Activated CD8-positive, alpha-beta memory T cell treated with anti-CD3 and anti-CD28 coated beads for 36 hours (primary cell): ENCODE results near the gene CHAT. TPM values are rescaled to one million over a fixed set of nuclear protein-coding genes. Genes with fewer than 3 reads are reported as not detected.
"Not testable (repeated sequence)": the region's sequence is repeated elsewhere in the genome, so short reads cannot be mapped to it uniquely, and the experiment has no call there.

Source experiments
- CTCF ChIA-PET: fragments of 350-600 bp; sonication (Branson Sonifier 250); formaldehyde crosslinking; loops from one replicate; lab custom pipeline; 2021; ENCODE audit warnings: antibody characterized with exemption; lab: Charles Lee
- POLR2A ChIA-PET: fragments of 350-600 bp; sonication (Branson Sonifier 250); formaldehyde crosslinking; loops from one replicate; lab custom pipeline; 2021; ENCODE audit warnings: antibody characterized with exemption; lab: Charles Lee
- total RNA-seq, 2 experiments: library from RNA; stranded (reverse); gene quantifications; one replicate each; pipeline ENCODE4 v1.2.3, GENCODE V29; 2021

Gene CHAT
- total RNA-seq, 2 experiments from 2014 or later: not detected

DNA sequence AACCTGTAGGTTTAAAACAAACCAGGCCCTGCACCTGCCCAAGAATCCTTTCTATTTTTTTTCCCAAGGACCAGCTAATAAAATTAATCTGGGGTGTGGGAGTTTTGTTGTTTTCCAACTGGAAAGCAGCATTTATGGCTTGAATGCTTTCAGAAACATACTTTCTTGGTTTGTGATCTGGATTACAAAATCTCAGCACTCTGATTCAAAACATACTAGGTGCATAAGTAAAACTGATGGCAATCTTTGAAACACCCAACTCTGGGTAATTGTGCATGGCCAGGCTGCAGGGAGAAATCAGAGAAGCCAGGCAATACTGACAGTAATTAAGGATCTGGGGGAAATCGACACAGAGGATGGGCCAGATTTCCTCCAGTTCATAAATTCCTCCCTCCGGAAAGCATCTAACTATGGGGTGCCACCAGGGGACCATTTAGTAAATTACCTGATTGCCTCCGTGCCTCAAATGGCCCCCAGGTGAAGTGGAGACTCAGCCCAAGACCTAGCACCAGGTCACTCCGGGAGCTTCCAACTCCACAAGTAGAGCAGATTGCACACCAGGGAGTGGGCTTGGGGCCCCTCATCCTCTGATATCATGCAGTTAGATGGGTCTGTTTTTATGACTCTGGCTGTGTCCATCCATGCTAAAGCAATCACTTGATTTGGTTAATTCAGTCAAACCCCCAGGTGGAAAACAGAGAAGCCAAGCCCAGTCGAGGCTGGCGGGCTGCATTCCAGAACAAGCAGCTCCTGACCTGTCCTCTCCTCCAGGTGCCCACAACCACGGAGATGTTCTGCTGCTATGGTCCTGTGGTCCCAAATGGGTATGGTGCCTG is 50.4 kb downstream of the CHAT start:
- POLR2A ChIA-PET: no interaction called here
- CTCF ChIA-PET: no interaction called here

DNA sequence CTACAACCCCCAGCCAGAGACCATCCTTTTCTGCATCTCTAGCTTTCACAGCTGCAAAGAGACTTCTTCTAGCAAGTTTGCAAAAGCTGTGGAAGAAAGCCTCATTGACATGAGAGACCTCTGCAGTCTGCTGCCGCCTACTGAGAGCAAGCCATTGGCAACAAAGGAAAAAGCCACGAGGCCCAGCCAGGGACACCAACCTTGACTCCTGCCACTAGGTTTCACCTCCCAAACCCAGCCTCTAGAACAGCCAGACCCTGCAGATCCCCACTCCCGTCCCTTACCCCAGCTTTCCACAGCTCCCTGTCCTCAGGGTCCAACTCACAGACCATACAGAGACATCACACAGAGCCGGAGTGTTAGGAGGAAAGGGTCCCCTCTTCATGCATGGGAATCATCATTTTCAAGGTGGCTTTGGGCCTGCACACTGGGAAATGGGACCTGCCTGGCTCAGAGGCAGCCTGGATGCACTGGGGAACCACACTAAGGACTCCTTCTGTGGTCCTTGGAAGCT is 51.1 kb downstream of the CHAT start:
- ChIA-PET CTCF (no interaction called here), POLR2A (no interaction called here)

DNA sequence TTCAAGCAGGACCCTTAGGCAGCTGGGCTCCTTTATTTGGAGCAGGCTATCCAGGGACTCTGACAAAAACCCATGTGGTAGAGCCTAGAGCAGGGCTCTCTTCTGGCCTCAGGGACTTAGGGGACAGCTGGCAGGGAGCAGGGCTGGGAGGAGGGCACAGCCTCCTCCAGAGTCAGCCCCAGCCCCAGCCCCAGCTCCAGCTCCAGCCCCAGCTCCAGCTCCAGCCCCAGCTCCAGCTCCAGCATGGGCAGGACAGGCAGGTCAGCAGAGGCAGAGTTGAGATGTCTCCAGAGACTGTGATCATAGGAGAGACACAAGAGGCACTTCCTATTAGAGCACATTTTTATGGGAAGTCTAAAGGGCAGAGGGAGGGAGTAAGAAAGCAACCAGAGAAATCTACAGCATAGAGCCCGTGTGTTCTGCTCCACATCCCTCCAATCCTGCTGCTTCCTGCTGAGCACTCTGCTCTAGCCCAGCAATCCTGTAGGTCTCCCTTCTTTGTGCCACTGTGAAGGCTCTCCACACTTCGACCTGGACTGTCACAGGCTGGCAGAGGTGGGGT is 52.3 kb downstream of the CHAT start:
- CTCF ChIA-PET: no interaction called here
- POLR2A ChIA-PET: no interaction called here

DNA sequence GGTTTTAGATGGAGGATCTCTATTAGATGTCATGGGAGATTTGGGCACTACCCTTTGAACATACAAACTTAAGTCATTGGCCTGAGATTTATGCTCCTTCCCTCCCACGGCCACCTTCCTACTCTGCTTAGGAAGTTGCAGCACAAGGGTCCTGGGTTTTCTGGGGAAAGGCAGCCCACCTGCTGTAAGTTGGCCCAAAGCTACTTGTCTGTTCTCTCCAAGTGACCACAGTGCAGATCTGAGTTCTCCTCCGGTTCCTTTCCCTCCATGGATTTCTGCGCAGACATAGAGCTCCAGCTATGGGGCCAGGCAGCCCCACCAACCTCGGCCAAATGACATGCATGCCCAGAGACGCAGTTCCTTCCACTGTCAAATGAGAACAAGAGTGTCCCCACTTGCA is 52.8 kb downstream of the CHAT start:
- ChIA-PET POLR2A (no interaction called here), CTCF (no interaction called here)

DNA sequence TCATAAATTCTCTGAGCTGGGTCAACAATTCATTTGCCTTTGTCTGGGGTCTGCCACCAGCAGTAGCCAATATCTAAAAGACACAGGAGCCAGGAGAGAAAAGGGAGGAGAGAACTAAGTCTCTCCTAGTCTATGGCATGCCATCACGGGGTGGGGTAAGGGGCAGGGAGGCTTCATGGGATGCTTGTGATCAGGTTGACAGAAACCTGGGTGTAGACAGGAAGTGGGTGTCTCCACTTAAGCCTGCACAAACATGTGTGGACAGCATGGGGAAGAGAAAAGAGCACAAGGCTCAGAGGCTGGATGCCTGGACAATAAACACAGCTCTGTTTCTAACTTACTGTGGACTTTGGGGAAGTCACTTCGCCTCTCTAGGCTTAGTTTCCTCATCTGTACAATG is 54.2 kb downstream of the CHAT start:
- ChIA-PET POLR2A (no interaction called here), CTCF (no interaction called here)

DNA sequence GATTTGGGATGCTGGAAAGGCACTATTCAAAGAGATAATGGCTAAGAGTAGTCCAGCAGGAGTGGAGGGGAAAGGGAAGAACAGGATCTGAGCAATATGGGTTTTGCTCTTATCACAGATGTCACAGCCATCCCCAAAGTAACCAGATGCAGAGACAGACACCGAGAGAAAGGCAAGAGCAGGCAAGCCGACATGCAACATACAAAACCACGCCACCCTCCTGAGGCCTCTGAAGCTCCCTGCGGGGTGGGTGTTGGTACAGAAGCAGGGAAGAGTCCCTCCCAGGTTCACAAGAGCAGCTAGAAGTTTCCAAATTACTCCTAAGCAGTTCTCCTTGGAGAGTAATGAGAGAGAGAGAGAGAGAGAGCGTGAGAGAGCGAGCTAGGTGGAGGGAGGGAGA is 54.8 kb downstream of the CHAT start:
- CTCF ChIA-PET: no interaction called here
- POLR2A ChIA-PET: no interaction called here

DNA sequence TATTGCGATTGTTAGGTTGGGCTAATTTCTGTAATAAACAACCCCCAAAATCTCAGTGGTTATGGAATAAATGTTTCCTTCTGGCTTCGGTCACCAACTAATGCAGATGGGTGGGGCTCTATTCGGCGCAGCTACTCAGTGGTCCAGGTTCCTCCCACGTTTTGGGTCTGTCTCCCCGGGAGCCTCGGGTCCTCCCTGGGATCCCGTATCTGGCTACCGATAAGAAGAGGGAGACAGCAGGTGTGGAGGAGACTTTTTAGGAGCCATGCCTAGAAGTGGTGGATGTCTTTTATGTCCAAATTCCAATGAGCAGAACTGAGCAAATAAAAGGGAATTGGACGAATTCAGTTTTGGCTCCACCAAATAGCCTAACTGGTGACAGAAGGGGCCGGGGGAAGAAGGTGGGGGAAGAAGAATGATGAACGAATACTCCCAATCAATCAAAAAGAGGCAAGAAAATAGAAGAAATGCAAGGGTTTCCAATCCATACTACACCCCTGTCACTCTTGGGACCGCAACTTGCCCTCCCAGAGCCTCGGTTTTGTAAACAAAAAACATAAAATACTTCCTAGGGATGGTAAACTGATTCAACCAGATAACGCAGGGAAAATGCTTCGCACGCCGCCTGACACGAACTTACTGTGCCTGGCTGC is 65.1 kb downstream of the CHAT start:
- ChIA-PET CTCF (no interaction called here), POLR2A (no interaction called here)

DNA sequence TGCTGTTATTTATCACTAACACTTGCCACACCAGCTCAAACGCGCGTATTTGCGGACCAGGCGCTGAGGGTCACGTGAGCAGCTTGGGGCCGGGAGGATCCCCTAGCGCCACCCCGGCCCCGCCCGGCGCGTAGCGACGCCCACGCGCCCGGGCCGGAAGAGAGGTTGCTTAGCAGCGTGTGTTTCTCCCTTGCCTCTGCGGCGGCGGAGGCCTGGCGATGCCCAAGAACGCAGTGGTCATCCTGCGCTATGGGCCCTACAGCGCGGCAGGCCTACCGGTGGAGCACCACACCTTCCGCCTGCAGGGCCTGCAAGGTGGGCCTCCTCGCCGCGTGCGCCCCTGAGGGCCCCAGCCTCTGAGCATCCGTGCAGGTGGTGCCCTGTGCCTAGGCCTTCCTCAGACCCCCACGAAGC is 65.7 kb downstream of the CHAT start, which contains the start of gene C10orf53:
Gene C10orf53 (plus strand): TSS at position 172 of the 414 bp plus-strand sequence. CDS start 47 bp downstream, at position 219.
- POLR2A ChIA-PET: no interaction called here
- CTCF ChIA-PET: no interaction called here

DNA sequence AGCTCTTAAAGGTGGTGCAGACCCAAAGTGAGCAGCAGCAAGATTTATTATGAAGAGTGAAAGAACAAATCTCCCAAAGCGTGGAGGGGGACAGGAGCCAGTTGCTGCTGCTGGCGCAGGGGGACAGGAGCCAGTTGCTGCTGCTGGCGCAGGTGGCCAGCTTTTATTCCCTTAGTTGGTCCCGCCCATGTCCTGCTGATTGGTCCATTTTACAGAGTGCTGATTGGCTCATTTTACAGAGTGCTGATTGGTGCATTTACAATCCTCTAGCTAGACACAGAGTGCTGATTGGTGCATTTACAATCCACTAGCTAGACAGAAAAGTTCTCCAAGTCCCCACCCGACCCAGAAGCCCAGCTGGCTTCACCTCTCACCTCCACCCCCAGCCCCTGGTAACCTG is 68.6 kb downstream of the CHAT start:
- POLR2A ChIA-PET, CTCF ChIA-PET: not testable (repeated sequence)

DNA sequence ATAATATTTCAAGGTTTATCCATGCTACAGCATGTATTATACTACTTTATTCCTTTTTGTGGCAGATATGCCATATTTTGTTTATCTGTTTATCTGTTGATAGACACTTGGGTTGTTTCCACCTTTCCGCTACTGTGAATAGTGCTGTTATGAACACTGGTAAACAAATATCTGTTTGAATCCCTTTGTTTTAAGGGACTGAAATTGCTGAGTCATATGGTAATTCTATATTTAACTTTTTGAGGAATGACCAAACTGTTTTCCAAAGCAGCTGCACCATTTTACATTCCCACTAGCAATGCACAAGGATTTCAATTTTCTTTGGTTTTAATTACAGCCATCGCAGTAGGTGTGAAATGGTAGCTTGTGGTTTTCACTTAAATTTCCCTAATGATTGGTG is 69.0 kb downstream of the CHAT start:
- ChIA-PET POLR2A (no interaction called here), CTCF (no interaction called here)

DNA sequence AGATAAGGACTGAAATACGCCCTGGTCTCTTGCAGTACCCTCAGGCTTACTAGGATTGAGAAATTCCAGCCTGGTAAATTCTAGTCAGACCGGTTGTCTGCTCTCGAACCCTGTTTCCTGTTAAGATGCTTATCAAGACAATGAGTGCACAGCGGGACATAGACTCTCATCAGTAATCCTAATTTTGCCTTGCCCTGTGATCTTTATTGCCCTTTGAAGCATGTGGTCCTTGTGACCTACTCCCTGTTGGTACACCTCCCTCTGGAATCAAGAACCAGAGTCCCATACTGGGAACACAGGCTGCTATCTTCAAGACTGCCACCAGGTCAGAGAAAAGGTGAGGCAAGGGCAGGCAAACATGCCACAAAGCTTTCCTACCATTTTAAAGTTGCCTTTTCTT is 72.8 kb downstream of the CHAT start:
- ChIA-PET CTCF (no interaction called here), POLR2A (no interaction called here)

DNA sequence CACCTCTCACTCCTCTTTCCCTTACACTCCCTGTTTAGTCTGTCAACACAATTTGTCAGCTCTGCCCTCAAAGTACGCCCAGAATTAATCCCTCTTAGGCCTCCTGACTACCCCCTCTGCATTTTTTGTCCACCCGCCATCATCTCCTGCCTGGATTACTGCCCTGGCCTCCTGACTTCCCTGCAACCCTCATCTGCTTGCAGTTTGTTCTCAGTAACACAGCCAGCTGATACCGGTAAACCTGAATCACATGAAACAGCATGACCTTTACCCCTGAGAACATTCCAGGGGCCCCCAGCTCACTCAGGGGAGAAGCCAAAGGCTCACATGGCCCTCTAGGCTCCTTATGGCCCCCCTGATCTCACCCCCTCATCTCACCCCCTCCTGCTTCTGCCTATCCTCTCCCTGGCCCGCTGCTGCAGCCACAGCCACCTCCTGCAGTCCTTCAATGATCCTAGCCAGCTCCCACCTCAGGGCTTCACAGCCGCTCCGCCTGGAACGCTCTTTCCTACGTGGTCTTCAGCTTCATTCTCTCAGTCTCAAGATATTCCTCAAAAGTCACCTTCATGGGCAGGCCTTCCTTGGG is 74.5 kb downstream of the CHAT start:
- POLR2A ChIA-PET: no interaction called here
- CTCF ChIA-PET: no interaction called here

DNA sequence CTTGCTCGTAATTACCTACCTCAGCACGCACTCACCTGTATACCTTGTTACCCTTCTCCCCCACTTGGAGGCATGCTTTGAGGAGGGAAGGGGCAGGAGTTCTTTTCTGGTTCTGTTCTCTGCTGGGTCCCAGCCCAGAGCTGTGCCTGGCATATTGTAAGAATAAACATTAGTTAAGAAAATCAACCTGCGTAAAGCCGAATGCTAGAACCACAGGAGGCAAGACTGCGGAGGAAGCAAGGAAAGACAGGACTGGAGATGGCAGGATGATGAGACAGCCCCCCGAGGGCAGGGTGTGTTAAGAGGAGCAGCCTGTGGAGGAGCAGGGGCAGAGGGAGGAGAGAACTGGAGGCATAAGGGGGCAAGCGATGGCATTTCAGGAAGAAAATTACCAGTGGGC is 75.1 kb downstream of the CHAT start:
- CTCF ChIA-PET: no interaction called here
- POLR2A ChIA-PET: no interaction called here

DNA sequence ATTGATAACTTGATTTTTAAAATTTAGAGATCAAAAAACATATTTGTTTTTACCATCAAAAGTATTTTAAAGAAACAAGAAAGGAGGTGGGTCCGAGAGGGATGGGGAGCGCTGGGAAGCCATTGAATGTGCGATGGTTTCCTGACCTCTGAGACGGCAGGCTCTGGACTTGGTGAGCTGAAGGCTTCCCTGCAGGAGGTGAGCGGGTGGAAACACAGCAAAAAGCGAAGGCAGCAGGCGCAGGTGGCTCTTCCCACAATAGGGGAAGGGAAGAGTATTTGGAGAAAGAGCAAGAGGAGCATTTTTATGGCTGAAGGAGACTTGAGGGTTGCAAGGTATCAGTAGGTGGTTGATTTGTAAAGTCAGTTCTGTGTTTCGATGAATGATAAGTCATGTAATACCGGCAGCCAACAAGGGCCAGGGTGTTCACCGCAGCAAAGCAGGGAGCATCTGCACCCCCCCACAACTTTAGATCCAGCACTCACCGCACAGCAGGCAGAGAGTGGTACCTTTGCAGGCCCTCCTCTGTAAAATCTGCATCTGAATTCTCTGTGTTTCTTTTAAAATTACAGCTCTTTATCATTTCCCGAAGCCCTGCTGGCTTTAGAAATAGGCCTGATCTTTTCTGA is 76.2 kb downstream of the CHAT start:
- ChIA-PET CTCF (no interaction called here), POLR2A (no interaction called here)

DNA sequence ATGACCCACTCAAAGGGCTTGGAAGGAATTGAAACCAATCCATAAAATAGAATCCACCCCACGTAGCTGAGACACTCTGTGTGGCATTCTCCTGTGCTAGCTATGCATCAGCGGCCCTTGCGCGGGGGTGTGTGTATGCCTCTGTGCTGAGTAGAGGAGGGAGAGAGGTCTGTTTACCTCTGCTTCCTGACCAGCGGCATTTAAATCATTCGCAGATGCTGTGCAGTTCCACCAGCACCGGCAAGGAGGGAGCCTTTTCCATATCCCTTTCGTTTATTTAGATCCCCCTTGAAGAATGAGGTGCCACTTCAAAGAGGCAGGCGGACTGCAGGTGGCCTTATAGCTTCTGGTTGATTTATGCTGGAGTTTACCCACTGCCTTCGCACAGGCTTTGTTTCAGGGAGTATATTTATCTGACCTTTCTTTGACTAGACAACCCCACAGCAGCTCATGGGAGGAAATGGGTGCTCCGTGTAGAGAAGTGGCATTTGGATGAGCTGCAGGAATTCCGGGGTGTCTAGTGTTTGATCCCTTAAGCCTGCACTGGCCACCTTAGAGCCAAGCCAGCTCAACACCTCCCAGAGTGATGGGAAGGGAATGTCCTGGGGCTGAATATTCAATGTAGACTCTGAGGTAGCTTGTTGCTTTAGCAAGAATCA is 77.0 kb downstream of the CHAT start:
- ChIA-PET POLR2A (no interaction called here), CTCF (no interaction called here)

DNA sequence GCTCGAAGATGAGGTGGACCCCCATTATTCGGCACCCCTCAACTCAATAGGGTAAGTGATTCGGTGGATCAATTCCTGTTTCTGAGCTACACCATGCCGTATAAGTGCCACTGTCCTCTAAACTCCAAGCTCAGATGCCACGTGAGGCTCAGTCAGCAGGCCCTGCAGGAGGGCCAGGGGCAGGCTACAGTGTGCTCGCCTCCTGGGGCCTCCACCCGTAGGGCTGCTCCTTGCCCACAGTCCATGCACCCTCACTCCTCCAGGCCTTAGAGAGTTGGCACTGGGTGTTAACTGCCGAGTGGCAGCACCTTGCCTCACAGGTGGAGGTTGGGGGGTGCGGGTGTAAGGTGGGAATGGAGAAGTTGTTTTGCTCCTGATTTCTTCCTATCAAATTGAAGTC is 77.8 kb downstream of the CHAT start:
- CTCF ChIA-PET: no interaction called here
- POLR2A ChIA-PET: no interaction called here

DNA sequence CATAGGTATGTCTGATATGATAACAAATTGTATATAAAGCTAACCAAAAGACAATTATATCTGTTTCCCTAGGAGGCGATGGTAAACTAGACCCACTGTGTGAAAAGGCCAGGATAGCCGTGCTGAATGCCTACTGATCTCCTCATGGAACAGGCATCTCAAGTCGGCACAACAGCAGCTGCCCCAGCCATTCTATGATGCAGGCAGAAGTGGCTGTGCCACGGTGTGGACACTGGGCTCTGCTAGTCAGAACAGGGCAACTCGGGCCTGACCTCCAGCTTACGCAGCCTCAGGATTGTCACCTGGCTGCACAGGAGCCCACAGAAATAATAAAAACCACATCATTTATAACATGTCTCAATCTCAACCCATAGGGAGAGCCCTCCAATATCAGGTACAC is 80.6 kb downstream of the CHAT start:
- POLR2A ChIA-PET: no interaction called here
- CTCF ChIA-PET: no interaction called here

DNA sequence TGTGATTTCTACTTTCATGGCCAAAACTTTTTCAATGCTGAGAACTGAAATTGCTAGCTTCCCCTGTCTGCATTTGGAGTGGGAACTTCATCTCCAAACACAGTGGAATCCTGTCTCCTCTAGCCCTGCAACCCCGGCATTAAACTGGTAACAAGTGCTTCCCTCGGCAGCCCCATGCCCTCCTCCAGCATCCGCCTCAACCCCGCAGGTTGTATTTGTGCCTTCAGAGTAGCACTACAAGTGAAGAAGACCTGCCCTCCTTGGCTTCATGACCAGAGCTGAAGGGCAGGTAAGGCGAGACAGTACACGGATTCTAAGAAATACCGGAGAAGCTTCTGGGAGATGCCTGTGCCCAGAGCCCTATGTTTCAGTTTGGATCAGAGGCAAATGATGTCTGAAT is 82.5 kb downstream of the CHAT start:
- POLR2A ChIA-PET: no interaction called here

DNA sequence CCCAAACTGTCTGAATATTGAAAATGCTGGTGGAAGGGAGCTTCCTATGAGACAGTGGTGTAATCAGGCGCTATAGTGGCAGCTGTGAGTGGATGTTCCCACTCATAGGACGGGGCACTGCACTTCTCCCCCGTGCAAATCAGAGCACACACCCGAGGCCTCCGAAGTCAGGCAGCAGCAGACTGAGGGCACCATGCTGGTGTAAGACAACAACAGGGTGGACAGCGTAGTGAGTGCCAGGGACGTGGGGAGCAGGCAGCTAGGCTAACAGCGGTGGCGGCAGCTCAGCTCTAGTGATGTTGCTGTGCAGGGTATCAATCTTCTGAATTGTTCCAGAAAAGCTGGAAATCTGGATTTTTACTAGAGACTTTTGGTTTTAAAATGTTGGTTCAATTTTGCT is 84.8 kb downstream of the CHAT start:
- POLR2A ChIA-PET: no interaction called here
- CTCF ChIA-PET: no interaction called here

More for the DNA sequence above, 82.5 kb downstream of the CHAT start:
- CTCF ChIA-PET: no interaction called here
